ENCODE results near the gene TIMP3.
A peak's percentile ranks its signal among the peaks of the same experiment; 100 is the strongest.
"Not testable (repeated sequence)": the region's sequence is repeated elsewhere in the genome, so short reads cannot be mapped to it uniquely, and the experiment has no call there.

TIMP3 gene

GRCh38 chr22:32801537-32802236, at the start of gene TIMP3:
Gene TIMP3 (plus strand): TSS chr22:32801705. CDS start chr22:32802002, 297 bp downstream.
- no peaks in the 10 kb centered on the region for H3K36me3 ChIP-seq (ENCODE audit: control insufficient read depth, insufficient read depth, low read length)
- WGBS (ENCODE audit: insufficient coverage, insufficient read length): no CpG with 5 or more reads among the region's 72 CpGs
- H3K9me3 ChIP-seq (ENCODE audit: control insufficient read depth, insufficient read depth, low read length): no peaks in the 10 kb centered on the region
- DNase-seq (ENCODE audit: low read depth, low spot score): no peak
- H3K4me1 ChIP-seq (ENCODE audit: control insufficient read depth, insufficient read depth, low read length): peaks cover 13% of the 10 kb centered on the region
- H3K27me3 ChIP-seq (ENCODE audit: control insufficient read depth, insufficient read depth, low read length): peaks cover 6% of the 10 kb centered on the region
- no peak within 1 kb of the TSS for H3K27ac ChIP-seq (ENCODE audit: low read length)
- H3K4me3 ChIP-seq (ENCODE audit: low read length): peak within 1 kb of the TSS; percentile 53; the same call in 1 of the 2 replicates

- no peaks in the 10 kb centered on the region for H3K4me1 ChIP-seq (ENCODE audit: control insufficient read depth, insufficient read depth, low read length)
- no peaks in the 10 kb centered on the region for H3K36me3 ChIP-seq (ENCODE audit: control insufficient read depth, insufficient read depth, low read length)
- no peak overlapping the region for H3K27ac ChIP-seq (ENCODE audit: low read length)
- H3K4me3 ChIP-seq (ENCODE audit: low read length): no peak overlapping the region
- H3K9me3 ChIP-seq (ENCODE audit: control insufficient read depth, insufficient read depth, low read length): no peaks in the 10 kb centered on the region
- DNase-seq (ENCODE audit: low read depth, low spot score): no peak
- no peaks in the 10 kb centered on the region for H3K27me3 ChIP-seq (ENCODE audit: control insufficient read depth, insufficient read depth, low read length)
- no CpG with 5 or more reads among the region's 9 CpGs for whole genome bisulfite sequencing (ENCODE audit: insufficient coverage, insufficient read length)
Observed at GRCh38 chr22:32752326-32752725, 49.2 kb upstream of the TIMP3 start.

- no peak overlapping the region for H3K27ac ChIP-seq (ENCODE audit: low read length)
- H3K27me3 ChIP-seq (ENCODE audit: control insufficient read depth, insufficient read depth, low read length): no peaks in the 10 kb centered on the region
- no peaks in the 10 kb centered on the region for H3K9me3 ChIP-seq (ENCODE audit: control insufficient read depth, insufficient read depth, low read length)
- no peak overlapping the region for H3K4me3 ChIP-seq (ENCODE audit: low read length)
- no peaks in the 10 kb centered on the region for H3K4me1 ChIP-seq (ENCODE audit: control insufficient read depth, insufficient read depth, low read length)
- H3K36me3 ChIP-seq (ENCODE audit: control insufficient read depth, insufficient read depth, low read length): no peaks in the 10 kb centered on the region
- no CpG with 5 or more reads among the region's 11 CpGs for WGBS (ENCODE audit: insufficient coverage, insufficient read length)
- no peak for DNase-seq (ENCODE audit: low read depth, low spot score)
Observed at GRCh38 chr22:32752816-32753520, 48.5 kb upstream of the TIMP3 start.

- Histone ChIP-seq H3K4me1 (ENCODE audit: control insufficient read depth, insufficient read depth, low read length) (no peaks in the 10 kb centered on the region), H3K4me3 (ENCODE audit: low read length) (no peak overlapping the region), H3K27me3 (ENCODE audit: control insufficient read depth, insufficient read depth, low read length) (no peaks in the 10 kb centered on the region), H3K36me3 (ENCODE audit: control insufficient read depth, insufficient read depth, low read length) (no peaks in the 10 kb centered on the region), H3K9me3 (ENCODE audit: control insufficient read depth, insufficient read depth, low read length) (no peaks in the 10 kb centered on the region), H3K27ac (ENCODE audit: low read length) (no peak overlapping the region)
- WGBS (ENCODE audit: insufficient coverage, insufficient read length): no CpG with 5 or more reads among the region's 6 CpGs
- DNase-seq (ENCODE audit: low read depth, low spot score): no peak
Observed at GRCh38 chr22:32753591-32753990, 47.9 kb upstream of the TIMP3 start.

GRCh38 chr22:32754413-32755041, 47.0 kb upstream of the TIMP3 start:
- Histone ChIP-seq H3K9me3 (ENCODE audit: control insufficient read depth, insufficient read depth, low read length) (no peaks in the 10 kb centered on the region), H3K27ac (ENCODE audit: low read length) (no peak overlapping the region), H3K36me3 (ENCODE audit: control insufficient read depth, insufficient read depth, low read length) (no peaks in the 10 kb centered on the region), H3K27me3 (ENCODE audit: control insufficient read depth, insufficient read depth, low read length) (no peaks in the 10 kb centered on the region), H3K4me1 (ENCODE audit: control insufficient read depth, insufficient read depth, low read length) (no peaks in the 10 kb centered on the region), H3K4me3 (ENCODE audit: low read length) (no peak overlapping the region)
- DNase-seq (ENCODE audit: low read depth, low spot score): no peak
- no CpG with 5 or more reads among the region's 6 CpGs for WGBS (ENCODE audit: insufficient coverage, insufficient read length)

- H3K4me3 ChIP-seq (ENCODE audit: low read length); H3K4me1 ChIP-seq (ENCODE audit: control insufficient read depth, insufficient read depth, low read length); DNase-seq (ENCODE audit: low read depth, low spot score); H3K36me3 ChIP-seq (ENCODE audit: control insufficient read depth, insufficient read depth, low read length); H3K27ac ChIP-seq (ENCODE audit: low read length); H3K27me3 ChIP-seq (ENCODE audit: control insufficient read depth, insufficient read depth, low read length); H3K9me3 ChIP-seq (ENCODE audit: control insufficient read depth, insufficient read depth, low read length): not testable (repeated sequence)
- no CpG with 5 or more reads among the region's 14 CpGs for WGBS (ENCODE audit: insufficient coverage, insufficient read length)
Observed at GRCh38 chr22:32757086-32757762, 44.3 kb upstream of the TIMP3 start.

- H3K36me3 ChIP-seq (ENCODE audit: control insufficient read depth, insufficient read depth, low read length): no peaks in the 10 kb centered on the region
- no peaks in the 10 kb centered on the region for H3K9me3 ChIP-seq (ENCODE audit: control insufficient read depth, insufficient read depth, low read length)
- no peak overlapping the region for H3K27ac ChIP-seq (ENCODE audit: low read length)
- H3K27me3 ChIP-seq (ENCODE audit: control insufficient read depth, insufficient read depth, low read length): no peaks in the 10 kb centered on the region
- no CpG with 5 or more reads among the region's 3 CpGs for WGBS (ENCODE audit: insufficient coverage, insufficient read length)
- no peak for DNase-seq (ENCODE audit: low read depth, low spot score)
- no peak overlapping the region for H3K4me3 ChIP-seq (ENCODE audit: low read length)
- no peaks in the 10 kb centered on the region; the same call in 1 of the 2 replicates for H3K4me1 ChIP-seq (ENCODE audit: control insufficient read depth, insufficient read depth, low read length)
Observed at GRCh38 chr22:32758866-32759385, 42.6 kb upstream of the TIMP3 start.

GRCh38 chr22:32760396-32760795, 41.1 kb upstream of the TIMP3 start:
- Histone ChIP-seq H3K36me3 (ENCODE audit: control insufficient read depth, insufficient read depth, low read length) (no peaks in the 10 kb centered on the region), H3K27me3 (ENCODE audit: control insufficient read depth, insufficient read depth, low read length) (no peaks in the 10 kb centered on the region), H3K9me3 (ENCODE audit: control insufficient read depth, insufficient read depth, low read length) (no peaks in the 10 kb centered on the region), H3K4me3 (ENCODE audit: low read length) (no peak overlapping the region), H3K27ac (ENCODE audit: low read length) (no peak overlapping the region), H3K4me1 (ENCODE audit: control insufficient read depth, insufficient read depth, low read length) (no peaks in the 10 kb centered on the region; the same call in 1 of the 2 replicates)
- WGBS (ENCODE audit: insufficient coverage, insufficient read length): no CpG with 5 or more reads among the region's 6 CpGs
- no peak for DNase-seq (ENCODE audit: low read depth, low spot score)

- Histone ChIP-seq H3K27me3 (ENCODE audit: control insufficient read depth, insufficient read depth, low read length) (no peaks in the 10 kb centered on the region), H3K27ac (ENCODE audit: low read length) (no peak overlapping the region), H3K4me3 (ENCODE audit: low read length) (no peak overlapping the region), H3K36me3 (ENCODE audit: control insufficient read depth, insufficient read depth, low read length) (no peaks in the 10 kb centered on the region), H3K9me3 (ENCODE audit: control insufficient read depth, insufficient read depth, low read length) (no peaks in the 10 kb centered on the region), H3K4me1 (ENCODE audit: control insufficient read depth, insufficient read depth, low read length) (no peaks in the 10 kb centered on the region; the same call in 1 of the 2 replicates)
- DNase-seq (ENCODE audit: low read depth, low spot score): no peak
- no CpG with 5 or more reads among the region's 4 CpGs for WGBS (ENCODE audit: insufficient coverage, insufficient read length)
Observed at GRCh38 chr22:32760815-32761214, 40.7 kb upstream of the TIMP3 start.
